ENCODE measurements around the gene KIZ.

Gene KIZ

GRCh38 chr20:21177767-21178166 is 51.9 kb downstream of the KIZ start:
- no peak for DNase-seq (ENCODE audit: low spot score)

- DNase-seq (ENCODE audit: low spot score), result no peak
Measured at GRCh38 chr20:21179757-21180156, 53.9 kb downstream of the KIZ start.

GRCh38 chr20:21180248-21180647 is 54.4 kb downstream of the KIZ start:
- no peak for DNase-seq (ENCODE audit: low spot score)

- DNase-seq (ENCODE audit: low spot score), result no peak
Measured at GRCh38 chr20:21181028-21181427, 55.1 kb downstream of the KIZ start.

GRCh38 chr20:21182832-21183563 is 57.1 kb downstream of the KIZ start:
- DNase-seq (ENCODE audit: low spot score), result peak; percentile 86

GRCh38 chr20:21183722-21184121 is 57.8 kb downstream of the KIZ start:
- DNase-seq (ENCODE audit: low spot score), result peak; percentile 60

GRCh38 chr20:21184819-21185218 is 58.9 kb downstream of the KIZ start:
- DNase-seq (ENCODE audit: low spot score), result no peak

- DNase-seq (ENCODE audit: low spot score), result no peak
Measured at GRCh38 chr20:21185849-21186248, 60.0 kb downstream of the KIZ start.

- no peak for DNase-seq (ENCODE audit: low spot score)
Measured at GRCh38 chr20:21189761-21190523, 64.1 kb downstream of the KIZ start.

GRCh38 chr20:21190869-21191268 is 65.0 kb downstream of the KIZ start:
- DNase-seq (ENCODE audit: low spot score), result no peak

GRCh38 chr20:21191839-21192238 is 66.0 kb downstream of the KIZ start:
- DNase-seq (ENCODE audit: low spot score), result no peak

- DNase-seq (ENCODE audit: low spot score), result no peak
Measured at GRCh38 chr20:21202259-21202658, 76.4 kb downstream of the KIZ start.

GRCh38 chr20:21203088-21203656 is 77.3 kb downstream of the KIZ start:
- no peak for DNase-seq (ENCODE audit: low spot score)

GRCh38 chr20:21206584-21206983 is 80.7 kb downstream of the KIZ start:
- DNase-seq (ENCODE audit: low spot score), result no peak

- no peak for DNase-seq (ENCODE audit: low spot score)
Measured at GRCh38 chr20:21208999-21209398, 83.1 kb downstream of the KIZ start.

- DNase-seq (ENCODE audit: low spot score), result no peak
Measured at GRCh38 chr20:21209668-21210067, 83.8 kb downstream of the KIZ start.

- no peak for DNase-seq (ENCODE audit: low spot score)
Measured at GRCh38 chr20:21213691-21214090, 87.8 kb downstream of the KIZ start.

- no peak for DNase-seq (ENCODE audit: low spot score)
Measured at GRCh38 chr20:21214431-21214830, 88.5 kb downstream of the KIZ start.

- no peak for DNase-seq (ENCODE audit: low spot score)
Measured at GRCh38 chr20:21219686-21220085, 93.8 kb downstream of the KIZ start.

- DNase-seq (ENCODE audit: low spot score), result no peak
Measured at GRCh38 chr20:21224217-21224616, 98.3 kb downstream of the KIZ start.

- peak; percentile 19 for DNase-seq (ENCODE audit: low spot score)
Measured at GRCh38 chr20:21225215-21225947, 99.5 kb downstream of the KIZ start.

GRCh38 chr20:21228511-21228910 is 102.6 kb downstream of the KIZ start:
- no peak for DNase-seq (ENCODE audit: low spot score)

- peak; percentile 75 for DNase-seq (ENCODE audit: low spot score)
Measured at GRCh38 chr20:21229163-21229562, 103.3 kb downstream of the KIZ start.
